ENCODE measurements around the gene SAMD10.

Gene SAMD10

DNA sequence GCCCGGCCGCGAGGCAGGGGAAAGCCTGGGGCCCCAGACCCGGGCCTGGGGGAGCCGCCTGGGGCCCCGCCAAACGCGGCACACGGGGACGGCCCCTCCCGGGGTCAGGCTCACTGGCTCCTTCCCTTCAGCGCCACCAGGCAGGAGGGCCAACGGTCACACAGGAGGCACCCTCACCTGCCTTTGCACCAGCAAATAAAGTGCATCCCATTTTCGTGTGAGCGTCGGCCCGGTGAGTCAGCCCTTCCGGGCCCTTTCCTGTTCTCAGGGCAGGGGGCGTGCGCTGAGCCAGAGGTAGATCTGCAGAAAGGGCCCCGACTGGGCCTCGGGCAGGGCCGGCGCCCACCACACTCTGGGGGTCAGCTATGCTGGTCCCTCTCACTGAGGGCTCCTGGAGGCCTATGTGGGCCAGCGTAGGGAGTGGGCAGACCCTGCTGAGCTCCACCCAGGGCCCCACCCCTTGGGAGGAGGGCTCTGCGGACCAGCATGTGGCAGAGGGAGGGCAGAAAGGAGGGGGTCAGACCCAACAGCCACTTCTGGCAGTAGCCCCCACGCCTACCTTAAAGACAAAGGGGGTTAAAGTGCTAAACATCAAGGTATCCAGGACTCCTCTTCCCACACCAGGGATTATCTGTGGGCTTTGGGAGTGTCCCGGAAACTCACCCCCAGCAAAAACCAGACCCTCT lies 22.3 kb downstream of the SAMD10 start:
- CTCF ChIA-PET = interaction anchor here (0.6 to 1.7 kb wide), 4 partner anchors 11 to 100 kb away, joined by 3 to 4 read pairs (median 4); partner anchors contain the start of gene PRPF6
- TF ChIP-seq CTCF (IDR thresholded peaks at IDR 0.05; ENCODE audit: insufficient read depth, low read length, missing control alignments) = no peak
- POLR2A ChIA-PET = interaction anchor here (1.5 to 1.8 kb wide), 2 partner anchors 12 to 92 kb away, joined by 3 to 8 read pairs; partner anchors contain the start of genes TPD52L2 and ZNF512B
- no peak for DNase-seq (ENCODE audit: low read depth, low spot score)
- H3K4me3 ChIP-seq (ENCODE audit: low read depth, low read length) = peak overlapping the region; percentile 55

DNA sequence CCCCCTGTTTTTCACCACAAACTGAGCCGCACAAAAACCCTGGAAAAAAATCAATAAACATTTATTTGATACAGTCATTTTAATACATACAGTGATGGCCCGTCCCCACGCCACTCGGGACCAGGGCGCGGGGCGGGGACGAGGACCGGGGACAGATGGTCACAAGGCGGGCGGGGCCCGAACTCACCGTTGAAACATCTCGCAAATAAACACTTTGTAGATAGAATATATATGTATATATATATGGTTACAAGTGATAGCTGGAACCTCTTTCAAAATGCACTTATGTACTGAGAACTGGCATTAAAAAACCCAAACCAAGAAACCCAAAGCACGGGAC lies 22.8 kb downstream of the SAMD10 start:
- POLR2A ChIA-PET = interaction anchor here (0.6 to 1.8 kb wide), 6 partner anchors 12 to 298 kb away, joined by 3 to 8 read pairs (median 3); partner anchors contain the start of genes RTEL1, TPD52L2 and ZNF512B
- no peak for TF ChIP-seq CTCF (IDR thresholded peaks at IDR 0.05; ENCODE audit: insufficient read depth, low read length, missing control alignments)
- no peak for DNase-seq (ENCODE audit: low read depth, low spot score)
- CTCF ChIA-PET = interaction anchor here (1.0 to 1.7 kb wide), 3 partner anchors 17 to 100 kb away, joined by 4 read pairs; partner anchors contain the start of gene PRPF6
- H3K4me3 ChIP-seq (ENCODE audit: low read depth, low read length) = peak overlapping the region; percentile 55

DNA sequence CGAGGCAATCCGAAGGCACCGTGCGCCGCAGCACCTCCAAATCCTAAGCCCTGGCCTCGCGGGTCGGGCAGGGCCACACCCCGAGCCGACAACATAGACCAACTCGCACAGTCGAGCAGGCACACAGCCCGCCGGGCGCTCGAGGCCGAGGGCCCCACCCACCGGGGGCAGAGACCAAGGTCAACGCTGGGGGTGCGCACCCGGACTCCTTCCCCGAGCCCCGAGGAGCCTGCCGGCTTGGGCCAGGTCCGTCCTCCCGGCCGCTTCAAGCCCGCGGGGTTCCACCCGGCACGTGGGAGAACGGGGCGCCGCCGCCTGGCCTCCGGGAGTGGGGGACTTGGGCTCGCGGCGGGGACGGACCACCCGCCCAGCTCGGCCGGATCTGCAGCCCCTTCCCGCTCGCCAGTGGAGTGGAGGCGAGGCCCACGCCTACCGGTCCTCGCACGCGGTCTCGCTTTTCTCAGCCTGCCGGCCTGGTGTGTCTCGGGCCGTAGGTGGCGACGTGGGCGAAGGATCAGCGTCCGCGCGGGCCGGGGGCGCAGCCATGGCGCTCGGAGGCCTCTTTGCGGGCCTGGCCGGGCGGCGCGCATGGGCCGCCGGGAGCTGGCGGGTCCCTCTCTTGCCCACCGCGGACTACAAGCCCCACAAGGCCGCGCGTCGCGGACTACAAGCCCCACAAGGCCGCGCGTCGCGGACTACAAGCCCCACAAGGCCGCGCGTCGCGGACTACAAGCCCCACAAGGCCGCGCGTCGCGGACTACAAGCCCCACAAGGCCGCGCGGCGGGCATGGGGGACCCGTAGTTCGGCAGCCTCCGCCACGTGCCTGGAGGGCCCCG lies 23.4 kb downstream of the SAMD10 start, which contains the start of gene UCKL1:
TSS of gene UCKL1 (minus strand) at position 590 of the 837 bp plus-strand sequence. CDS start at position 546, 44 bp downstream.
- peak; percentile 50 for DNase-seq (ENCODE audit: low read depth, low spot score)
- TF ChIP-seq CTCF (IDR thresholded peaks at IDR 0.05; ENCODE audit: insufficient read depth, low read length, missing control alignments) = no peak
- peak within 1 kb of the TSS; percentile 93 for H3K4me3 ChIP-seq (ENCODE audit: low read depth, low read length)
- ChIA-PET CTCF (interaction anchor here (1.2 to 1.7 kb wide), 2 partner anchors 25 to 101 kb away, joined by 4 read pairs; partner anchors contain the start of gene PRPF6), POLR2A (interaction anchor here (0.6 to 1.8 kb wide), 7 partner anchors 13 to 298 kb away, joined by 3 to 8 read pairs (median 3); partner anchors contain the start of genes RTEL1, TPD52L2 and ZNF512B)

DNA sequence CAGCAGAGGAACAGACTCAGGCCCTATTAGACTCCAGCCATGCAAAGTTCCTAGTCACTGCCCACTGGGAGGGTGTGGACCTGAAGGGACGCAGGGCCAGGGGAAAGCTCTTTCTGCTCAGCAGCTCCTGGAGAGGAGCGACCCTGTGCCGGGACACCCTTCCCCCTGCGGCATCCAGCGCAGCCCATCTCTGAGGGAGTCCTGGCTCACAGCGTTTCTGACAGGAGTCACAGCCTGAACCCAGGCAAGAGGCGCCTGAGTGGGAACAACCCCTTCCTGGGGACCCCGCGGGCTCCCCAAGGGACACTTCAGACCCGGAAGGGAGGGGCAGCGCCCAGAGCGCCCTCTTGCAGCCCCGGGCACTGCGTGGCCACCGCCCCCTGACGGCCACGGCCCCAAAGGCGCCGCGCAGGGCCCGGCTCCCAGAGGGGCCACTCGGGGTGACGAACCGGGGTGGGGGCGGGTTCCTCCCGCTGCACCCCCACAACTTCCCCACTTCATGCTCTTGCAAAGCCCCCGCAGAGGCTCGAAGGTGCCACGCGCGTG lies 24.1 kb downstream of the SAMD10 start:
- ChIA-PET POLR2A (interaction anchor here (0.6 to 0.7 kb wide), 2 partner anchors 16 to 54 kb away, joined by 3 to 5 read pairs; no protein-coding TSS in a partner anchor), CTCF (interaction anchor here (0.8 to 1.2 kb wide), 3 partner anchors 18 to 25 kb away, joined by 3 to 5 read pairs (median 4); no protein-coding TSS in a partner anchor)

GRCh38 chr20:63953764-63954429 lies 25.5 kb downstream of the SAMD10 start:
- ChIA-PET POLR2A (interaction anchor here (0.6 kb wide), 1 partner anchor 1611 kb away, joined by 4 read pairs; no protein-coding TSS in a partner anchor), CTCF (interaction anchor here (1.2 kb wide), 1 partner anchor 19 kb away, joined by 4 read pairs; no protein-coding TSS in a partner anchor)
- no peak for DNase-seq (ENCODE audit: low read depth, low spot score)
- peak overlapping the region; percentile 93 for H3K4me3 ChIP-seq (ENCODE audit: low read depth, low read length)
- TF ChIP-seq CTCF (IDR thresholded peaks at IDR 0.05; ENCODE audit: insufficient read depth, low read length, missing control alignments) = no peak

More for the DNA sequence above, 24.1 kb downstream of the SAMD10 start:
- no peak for DNase-seq (ENCODE audit: low read depth, low spot score)
- TF ChIP-seq CTCF (IDR thresholded peaks at IDR 0.05; ENCODE audit: insufficient read depth, low read length, missing control alignments) = peak; percentile 45
- peak overlapping the region; percentile 93 for H3K4me3 ChIP-seq (ENCODE audit: low read depth, low read length)
